EL (cell line): ENCODE results near the gene IL13RA1.
"Not testable (repeated sequence)": the region's sequence is repeated elsewhere in the genome, so short reads cannot be mapped to it uniquely, and the experiment has no call there.

Experiments used
- DNase-seq: peaks from one replicate; pipeline ENCODE4 v3.0.0-alpha.2; 2016

IL13RA1 gene

GRCh38 chrX:118795528-118796280 is 68.3 kb downstream of the IL13RA1 start:
- DNase-seq: no peak

GRCh38 chrX:118802857-118803256 is 75.5 kb downstream of the IL13RA1 start:
- DNase-seq: peak; percentile 22

- peak; percentile 54 for DNase-seq
Observed at GRCh38 chrX:118807151-118808017, 80.0 kb downstream of the IL13RA1 start.

- not testable (repeated sequence) for DNase-seq
Observed at GRCh38 chrX:118817257-118817656, 89.9 kb downstream of the IL13RA1 start.

GRCh38 chrX:118823263-118824172 is 96.1 kb downstream of the IL13RA1 start, which contains the start of gene ZCCHC12:
TSS of gene ZCCHC12 (plus strand) at chrX:118823824. CDS start at chrX:118825245, 1,421 bp downstream.
- peak; percentile 59 for DNase-seq

GRCh38 chrX:118824173-118824730 is 96.8 kb downstream of the IL13RA1 start:
- no peak for DNase-seq

GRCh38 chrX:118825227-118825626 is 97.8 kb downstream of the IL13RA1 start:
- no peak for DNase-seq

- peak; percentile 51 for DNase-seq
Observed at GRCh38 chrX:118839334-118839958, 112.0 kb downstream of the IL13RA1 start.
